GM18526 (cell line): Measurements from ENCODE around the gene OSBPL10.

Experiments used
- POLR2A ChIP-seq: IDR thresholded peaks from 3 replicates; pipeline ENCODE4 v1.6.1; 2011; ENCODE audit not compliant: insufficient read length; ENCODE audit errors: extremely low read depth

OSBPL10 gene

DNA sequence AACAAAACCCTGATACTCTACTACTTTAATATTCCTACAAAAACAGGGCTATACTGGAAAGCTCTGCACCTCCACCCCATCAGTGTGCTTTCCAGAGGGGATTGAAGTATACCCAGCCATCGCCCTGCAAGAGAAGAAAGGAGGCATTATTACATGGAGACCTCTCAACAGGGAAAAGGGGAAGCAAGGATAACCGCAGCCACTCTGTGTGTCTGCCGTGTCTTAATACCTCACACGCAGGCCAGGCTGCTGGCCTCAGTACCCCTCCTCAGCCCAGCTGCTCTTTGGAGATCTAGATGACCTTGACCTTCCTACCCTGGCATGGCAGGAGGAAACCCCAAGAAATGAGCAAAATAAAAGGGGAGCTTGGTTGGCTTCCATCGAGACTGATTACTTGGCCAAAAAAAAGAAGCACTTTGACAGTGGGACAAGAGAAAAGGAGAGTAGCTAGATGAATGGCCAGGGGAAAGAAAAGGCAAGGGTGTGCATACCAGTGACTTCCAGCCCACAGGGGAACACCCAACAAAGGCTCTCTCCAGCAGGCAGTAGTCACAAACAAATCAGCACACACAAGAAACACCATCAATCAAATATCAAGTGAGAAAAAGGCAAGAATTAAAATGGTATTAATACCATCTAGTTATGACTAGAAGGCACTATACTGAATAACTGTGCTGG, 318.9 kb downstream of the OSBPL10 start:
- no peak for TF ChIP-seq POLR2A

DNA sequence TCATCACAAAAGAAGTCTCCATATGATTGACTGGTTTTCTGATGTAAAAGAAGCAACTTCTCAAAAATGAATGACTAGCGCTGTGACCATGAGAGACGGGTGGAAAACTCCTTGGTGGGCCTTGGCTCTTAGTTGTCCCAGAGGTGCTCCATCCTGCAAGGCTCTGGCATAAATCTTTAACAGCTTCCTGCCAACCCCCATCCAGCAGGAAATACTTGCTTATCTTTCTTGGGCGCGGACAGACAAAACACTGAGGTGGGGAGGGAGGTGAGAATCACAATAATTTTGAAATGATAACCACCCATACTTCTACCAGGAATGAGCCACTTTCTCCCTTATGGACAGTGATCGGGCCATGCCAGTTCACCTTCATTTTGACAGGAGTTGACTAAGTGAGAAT, 319.8 kb downstream of the OSBPL10 start:
- no peak for TF ChIP-seq POLR2A

DNA sequence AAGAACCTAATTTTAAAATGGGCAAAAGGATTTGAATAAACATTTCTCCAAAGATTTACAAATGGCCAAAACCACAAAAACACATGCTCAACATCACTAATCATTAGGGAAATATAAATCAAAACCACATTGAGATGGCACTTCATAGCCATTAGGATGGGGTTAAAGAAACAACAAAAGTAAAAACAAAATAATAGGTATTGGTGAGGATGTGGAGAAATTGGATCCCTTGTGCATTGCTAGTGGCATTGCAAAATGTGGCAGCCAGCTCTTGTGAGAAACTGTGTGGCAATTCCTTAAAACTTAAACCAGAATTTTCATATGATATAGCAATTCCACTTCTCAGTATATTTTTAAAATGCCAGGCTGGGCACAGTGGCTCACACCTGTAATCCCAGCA, 321.8 kb downstream of the OSBPL10 start:
- no peak for TF ChIP-seq POLR2A

DNA sequence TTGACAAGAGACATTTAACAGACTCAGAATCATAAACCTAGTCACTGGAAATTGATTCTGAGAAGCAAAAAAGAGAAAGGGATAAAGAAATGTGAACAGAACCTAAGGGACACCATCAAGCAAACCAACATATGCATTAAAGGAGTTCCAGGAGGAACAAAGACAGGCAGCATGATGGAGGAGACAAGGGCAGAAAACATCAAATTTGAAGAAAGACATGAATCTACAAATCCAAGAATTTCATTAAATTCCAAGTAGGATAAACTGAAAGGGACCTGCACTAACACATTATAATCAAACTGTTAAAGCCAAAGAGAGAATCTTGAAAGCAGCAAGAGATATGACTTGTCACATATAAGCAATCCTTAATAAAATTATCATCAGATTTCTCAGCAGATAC, 326.1 kb downstream of the OSBPL10 start:
- no peak for TF ChIP-seq POLR2A

DNA sequence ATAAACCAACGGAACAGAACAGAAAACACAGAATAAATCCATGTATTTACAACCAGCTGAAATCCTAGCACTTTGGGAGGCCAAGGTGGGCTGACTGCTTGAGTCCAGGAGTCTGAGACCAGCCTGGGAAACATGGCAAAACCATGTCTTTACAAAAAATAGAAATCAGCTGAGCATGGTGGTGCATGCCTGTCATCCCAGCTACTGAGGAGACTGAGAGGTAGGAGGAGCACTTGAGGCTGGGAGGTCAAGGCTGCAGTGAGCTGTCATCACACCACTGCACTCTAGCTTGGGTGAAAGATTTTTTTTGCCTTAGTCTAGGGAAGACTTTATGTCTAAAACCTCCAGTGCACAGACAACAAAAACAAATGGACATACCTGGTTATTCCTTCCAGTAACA, 327.6 kb downstream of the OSBPL10 start:
- TF ChIP-seq POLR2A: no peak

DNA sequence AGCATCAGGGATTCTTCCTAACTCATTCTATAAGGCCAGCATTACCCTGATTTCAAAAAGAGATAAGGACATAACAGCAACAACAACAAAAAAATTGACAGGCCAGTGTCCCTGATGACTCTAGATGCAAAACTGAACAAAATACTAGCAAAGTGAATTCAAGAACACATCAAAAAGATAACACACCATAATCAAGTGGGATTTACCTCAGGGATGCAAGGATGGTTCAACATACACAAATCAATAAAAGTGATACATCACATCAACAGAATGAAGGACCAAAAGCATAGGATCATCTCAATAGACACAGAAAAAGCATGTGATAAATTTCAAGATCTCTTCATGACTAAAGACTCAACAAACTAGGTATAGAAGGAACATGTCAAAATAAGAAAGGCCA, 328.8 kb downstream of the OSBPL10 start:
- TF ChIP-seq POLR2A: no peak

DNA sequence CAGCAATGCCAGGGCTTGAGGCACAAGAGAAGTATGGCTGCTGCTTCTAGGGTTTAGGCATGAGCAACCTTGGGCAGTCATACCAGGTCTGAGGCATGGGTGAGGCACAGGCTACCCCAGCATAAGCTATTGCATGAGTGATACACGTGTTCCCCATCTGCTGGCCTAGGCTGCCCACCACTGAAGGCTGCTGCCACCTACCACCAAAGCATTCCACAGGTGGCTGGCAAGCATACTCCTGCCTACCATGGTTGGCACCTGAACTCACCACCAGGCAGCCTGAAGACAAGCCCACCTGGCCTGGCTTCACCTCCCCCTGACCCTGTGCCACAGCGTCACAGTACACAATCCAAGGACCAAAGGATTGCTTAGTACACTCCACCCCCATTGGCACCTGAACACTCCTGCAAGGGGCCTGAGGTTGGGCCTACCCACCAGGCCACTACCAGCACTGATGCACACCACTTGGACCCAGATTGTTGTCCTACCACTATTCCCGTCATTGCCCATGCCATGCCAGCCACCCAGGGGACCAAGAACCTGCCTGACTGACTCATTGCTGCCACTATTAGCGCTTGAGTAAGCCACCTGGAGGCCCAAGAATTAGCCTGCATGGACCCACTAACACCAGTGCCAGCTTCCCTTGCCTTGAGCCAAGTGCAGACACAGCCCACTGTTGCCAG, 332.6 kb downstream of the OSBPL10 start:
- no peak for TF ChIP-seq POLR2A

DNA sequence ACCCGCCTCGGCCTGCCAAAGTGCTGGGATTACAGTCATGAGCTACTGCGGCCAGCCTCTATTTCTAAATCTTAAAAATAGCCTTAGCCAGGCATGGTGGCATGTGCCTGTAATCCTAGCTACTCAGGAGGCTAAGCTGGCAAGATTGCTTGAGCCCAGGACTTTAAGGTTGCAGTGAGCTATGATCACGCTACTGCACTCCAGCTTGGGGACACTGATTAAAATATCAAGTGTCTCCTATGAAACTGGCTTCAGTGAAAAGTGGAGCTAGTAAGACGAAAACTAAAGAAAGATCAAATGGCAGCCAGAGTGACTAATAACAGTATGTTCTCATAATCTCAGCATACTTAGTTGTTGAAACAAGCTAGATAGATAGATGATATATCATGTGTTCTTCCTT, 335.8 kb downstream of the OSBPL10 start:
- no peak for TF ChIP-seq POLR2A

DNA sequence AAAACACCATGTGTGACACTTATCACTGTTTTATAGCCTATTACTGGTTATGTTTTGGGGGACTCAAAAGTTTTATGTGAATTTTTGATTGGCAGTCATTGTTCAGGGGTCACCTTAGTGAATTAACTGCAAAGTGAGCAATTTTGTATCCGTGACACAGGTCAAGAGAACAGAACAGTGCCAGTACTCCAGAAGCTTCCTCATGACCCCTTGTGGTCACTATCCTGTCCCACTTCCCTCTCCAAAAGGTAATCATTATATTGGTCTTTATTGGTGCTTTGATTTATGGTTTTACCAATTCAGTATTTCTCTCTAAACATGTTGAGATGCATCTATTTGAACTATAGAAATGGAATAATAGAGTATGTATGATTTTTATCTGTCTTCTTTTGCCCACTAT, 341.2 kb downstream of the OSBPL10 start:
- no peak for TF ChIP-seq POLR2A

DNA sequence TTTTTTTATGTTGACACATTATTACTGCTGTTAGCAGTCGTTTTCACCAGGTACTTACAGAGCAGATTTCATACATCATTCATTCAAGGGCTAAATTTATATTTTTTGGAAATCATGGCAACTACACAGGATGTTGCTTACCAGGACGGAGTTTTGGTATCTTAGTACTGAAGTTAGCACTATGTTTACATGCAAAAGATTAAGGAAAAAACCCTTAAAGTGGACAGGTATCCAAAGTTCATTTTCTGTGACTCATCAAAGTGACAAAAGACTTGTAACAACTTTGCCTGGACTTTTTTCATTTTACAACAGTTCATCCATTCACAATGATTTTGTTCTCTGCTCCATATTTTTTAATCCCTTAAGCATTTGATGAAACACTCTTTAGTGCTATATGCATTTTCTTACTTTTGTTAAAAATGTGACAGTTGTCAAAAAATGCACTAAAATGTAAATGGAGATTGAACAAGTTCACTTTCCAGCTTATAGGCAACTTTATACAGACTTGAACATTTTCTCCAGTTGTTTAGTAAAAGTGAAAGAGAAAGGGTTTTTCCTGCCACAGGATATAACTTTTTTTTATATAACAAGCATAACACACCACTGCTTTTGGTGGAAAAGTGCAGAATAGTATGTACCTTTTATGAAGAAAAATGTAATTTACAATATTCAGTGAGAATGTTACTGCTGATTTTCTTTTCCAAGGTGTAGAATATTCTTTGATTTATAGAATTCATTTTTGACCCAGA, 344.2 kb downstream of the OSBPL10 start:
- no peak for TF ChIP-seq POLR2A

DNA sequence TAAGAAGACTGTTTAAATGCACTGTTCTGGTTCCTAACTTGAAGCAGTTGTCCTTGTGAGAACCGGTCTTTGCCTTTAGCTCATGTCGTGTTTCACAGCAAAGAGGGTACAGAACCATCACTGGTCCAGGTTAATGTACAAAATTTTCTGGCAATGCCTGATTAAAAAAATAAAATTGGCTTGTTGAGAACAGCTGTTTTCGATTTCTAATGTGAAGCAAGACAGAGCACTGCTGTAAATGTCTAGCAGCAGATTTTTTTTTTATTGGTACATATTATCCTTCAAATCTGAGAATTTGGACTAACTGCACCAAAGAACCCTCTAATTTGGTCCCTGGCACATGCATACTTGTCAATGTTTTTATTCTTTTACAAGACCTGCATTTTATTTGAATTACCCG, 345.0 kb downstream of the OSBPL10 start:
- TF ChIP-seq POLR2A: no peak

DNA sequence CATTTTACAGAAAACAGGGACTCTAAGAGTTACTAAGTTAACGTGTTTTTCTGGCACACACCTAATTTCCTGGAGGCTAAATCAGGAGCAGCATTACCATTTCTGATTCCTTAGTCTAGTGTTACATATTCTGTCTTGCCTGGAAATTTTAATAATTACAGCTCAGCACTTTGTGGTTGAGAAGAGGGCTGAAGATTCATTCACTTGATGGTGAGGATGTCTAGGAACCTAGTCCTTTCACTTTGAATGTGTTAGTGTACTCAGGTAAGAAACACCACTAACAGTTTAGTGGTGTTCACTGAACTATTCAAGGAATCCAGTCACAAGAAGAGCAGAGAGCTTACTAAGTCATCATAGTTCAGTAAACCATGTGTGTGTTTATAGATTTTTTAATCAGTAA, 345.5 kb downstream of the OSBPL10 start:
- no peak for TF ChIP-seq POLR2A

DNA sequence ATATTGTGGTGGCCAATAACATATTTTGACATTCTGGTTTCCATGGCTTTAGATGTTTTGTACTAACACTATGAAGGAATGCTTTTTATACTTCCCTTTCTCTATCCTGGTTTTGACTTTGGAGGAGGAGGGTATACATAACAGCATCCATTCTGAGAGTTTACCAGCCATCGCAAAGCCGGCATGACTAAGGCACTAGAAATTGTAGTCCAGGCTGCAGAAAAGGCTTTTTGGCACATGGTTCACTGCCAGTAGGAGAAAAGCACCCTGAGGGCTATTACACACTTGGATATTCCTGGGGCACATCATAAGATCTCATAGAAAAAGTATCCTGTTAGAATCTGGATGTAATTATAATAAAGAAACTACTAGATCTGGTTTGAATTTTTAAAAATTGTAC, 346.6 kb downstream of the OSBPL10 start:
- no peak for TF ChIP-seq POLR2A

DNA sequence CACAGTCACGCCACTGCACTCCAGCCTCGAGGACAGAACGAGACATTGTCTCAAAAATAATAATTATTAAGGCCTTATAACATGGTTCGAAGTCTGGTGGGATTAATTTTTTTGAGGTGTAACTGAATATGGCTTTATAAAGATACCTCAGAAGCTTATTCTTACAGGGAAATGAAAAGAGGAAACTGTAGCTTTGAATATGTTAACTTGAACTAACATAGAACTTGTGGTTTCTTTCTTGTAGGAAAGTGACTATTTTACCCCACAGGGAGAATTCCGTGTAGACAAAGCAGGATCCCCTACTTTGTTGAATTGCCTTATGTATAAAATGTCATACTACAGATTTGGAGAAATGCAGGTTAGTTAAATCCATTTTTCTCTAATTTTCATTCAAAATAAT, 352.0 kb downstream of the OSBPL10 start:
- no peak for TF ChIP-seq POLR2A

DNA sequence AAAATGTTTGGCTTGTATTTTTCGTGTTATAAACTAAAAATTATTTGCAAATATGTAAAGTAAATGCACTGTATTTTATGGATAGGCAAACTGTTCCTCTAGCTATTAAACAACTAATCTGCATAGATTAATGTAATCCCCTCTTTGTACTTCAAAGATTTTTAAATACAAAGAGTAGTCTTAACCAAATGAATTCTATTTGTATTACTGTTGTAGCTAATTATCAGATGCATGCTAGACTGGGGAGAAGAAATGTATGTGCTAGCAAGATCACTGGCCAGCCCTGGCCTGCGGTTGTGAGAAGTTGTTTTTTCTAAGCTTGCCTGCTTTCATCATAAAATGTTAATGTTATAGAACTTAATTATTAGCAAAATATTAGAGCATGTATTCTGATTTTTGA, 355.7 kb downstream of the OSBPL10 start:
- TF ChIP-seq POLR2A: no peak

DNA sequence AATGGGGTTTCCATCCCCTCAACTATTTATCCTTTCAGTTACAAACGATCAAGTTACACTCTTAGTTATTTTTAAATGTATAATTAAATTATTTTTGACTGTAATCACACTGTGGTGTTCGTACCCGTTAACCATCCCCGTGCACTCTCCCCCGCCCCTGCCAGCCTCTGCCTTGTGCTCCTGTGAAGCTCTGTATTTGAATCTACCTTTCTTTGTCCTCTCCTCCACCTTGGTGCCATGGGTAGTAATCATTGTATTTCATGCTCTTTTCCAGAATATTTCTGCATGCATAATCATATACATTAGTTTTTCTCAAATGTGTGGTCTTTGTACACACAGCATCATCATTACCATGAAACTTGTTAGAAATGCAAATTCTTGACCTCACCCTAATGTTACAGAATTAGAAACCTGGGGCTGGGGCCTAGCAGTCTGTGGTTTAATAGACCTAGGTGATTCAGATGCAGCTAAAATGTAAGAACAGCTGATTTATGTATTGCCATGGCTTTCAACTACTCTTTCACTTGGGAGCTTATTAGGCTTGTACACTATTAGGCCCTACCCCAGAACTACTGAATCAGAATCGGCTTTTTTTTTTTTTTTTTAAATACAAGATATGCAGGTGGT, 356.9 kb downstream of the OSBPL10 start:
- no peak for TF ChIP-seq POLR2A
